Neural progenitor cell (in vitro differentiated cells): Measurements from ENCODE around the gene FAM177B. TPM values are rescaled to one million over a fixed set of nuclear protein-coding genes. Genes with fewer than 3 reads are reported as not detected.

Experiments
- DNase-seq: peaks from one replicate; pipeline ENCODE4 v3.0.0-alpha.2; 2016; ENCODE audit warnings: low spot score
- H2AFZ ChIP-seq: fragments of 200-600 bp; sonication (generic); replicated peaks from 2 replicates; pipeline ENCODE4 v1.6.1; 2016; ENCODE audit warnings: antibody characterized with exemption
- H3F3A ChIP-seq: fragments of 200-600 bp; sonication (generic); 2 replicates; pipeline ENCODE4 v1.6.1; 2016; ENCODE audit warnings: antibody characterized with exemption, low read depth
- H3K27ac ChIP-seq: fragments of 200-600 bp; sonication (generic); 2 replicates; pipeline ENCODE4 v1.5.1; 2016; ENCODE audit warnings: mild to moderate bottlenecking
- H3K27me3 ChIP-seq: fragments of 200-600 bp; sonication (generic); 2 replicates; pipeline ENCODE4 v1.6.1; 2016; ENCODE audit warnings: mild to moderate bottlenecking, moderate library complexity
- H3K36me3 ChIP-seq: fragments of 200-600 bp; sonication (generic); 2 replicates; pipeline ENCODE4 v1.5.1; 2016
- H3K4me1 ChIP-seq: fragments of 200-600 bp; sonication (generic); 2 replicates; pipeline ENCODE4 v1.6.1; 2016; ENCODE audit warnings: mixed run types
- H3K4me2 ChIP-seq: fragments of 200-600 bp; sonication (generic); 2 replicates; pipeline ENCODE4 v1.6.1; 2016
- H3K4me3 ChIP-seq: fragments of 200-600 bp; sonication (generic); 2 replicates; pipeline ENCODE4 v1.5.1; 2016
- H3K79me2 ChIP-seq: fragments of 200-600 bp; sonication (generic); 2 replicates; pipeline ENCODE4 v1.6.1; 2016; ENCODE audit warnings: low read depth
- H3K9ac ChIP-seq: fragments of 200-600 bp; sonication (generic); 2 replicates; pipeline ENCODE4 v1.6.1; 2016
- H3K9me3 ChIP-seq: fragments of 200-600 bp; sonication (generic); 2 replicates; pipeline ENCODE4 v1.5.1; 2016; ENCODE audit warnings: low read depth
- H4K20me1 ChIP-seq: fragments of 200-600 bp; sonication (generic); 2 replicates; pipeline ENCODE4 v1.6.1; 2016; ENCODE audit warnings: low read depth
- H3K27ac Mint-ChIP-seq: 3 replicates; pipeline ENCODE4 v1.8.0; 2021; ENCODE audit warnings: mixed read lengths
- H3K27me3 Mint-ChIP-seq: 2 replicates; pipeline ENCODE4 v1.8.0; 2022; ENCODE audit warnings: low read depth, mild to moderate bottlenecking, inconsistent platforms, moderate library complexity, mixed read lengths; ENCODE audit not compliant: insufficient read depth
- H3K36me3 Mint-ChIP-seq: 3 replicates; pipeline ENCODE4 v1.8.0; 2021; ENCODE audit warnings: mixed read lengths
- H3K4me1 Mint-ChIP-seq: 3 replicates; pipeline ENCODE4 v1.8.0; 2021; ENCODE audit warnings: mixed read lengths
- H3K4me3 Mint-ChIP-seq: 3 replicates; pipeline ENCODE4 v1.8.0; 2021; ENCODE audit warnings: mild to moderate bottlenecking, moderate library complexity, mixed read lengths
- H3K9me3 Mint-ChIP-seq: 3 replicates; pipeline ENCODE4 v1.8.0; 2020; ENCODE audit warnings: mixed read lengths
- CTCF ChIP-seq: fragments of 200-600 bp; sonication (generic); IDR thresholded peaks from 2 replicates; pipeline ENCODE4 v1.5.1; 2017; ENCODE audit warnings: antibody characterized with exemption, mild to moderate bottlenecking
- EZH2 ChIP-seq: fragments of 200-600 bp; sonication (generic); IDR thresholded peaks from 2 replicates; pipeline ENCODE4 v1.6.1; 2017; ENCODE audit warnings: antibody characterized with exemption, mild to moderate bottlenecking, moderate library complexity
- EZH2phosphoT487 ChIP-seq: fragments of 200-600 bp; sonication (generic); IDR thresholded peaks from 2 replicates; pipeline ENCODE4 v1.6.1; 2017; ENCODE audit warnings: antibody characterized with exemption
- total RNA-seq: library from RNA; depleted of rRNA; stranded (reverse); fragments of >200 nt; gene quantifications from 2 replicates; pipeline ENCODE4 v1.2.3, GENCODE V29; 2015; ENCODE audit warnings: low replicate concordance

The FAM177B gene
- total RNA-seq, 1 donor from 2014 or later = not detected

GRCh38 chr1:222713091-222713961 is 23.7 kb upstream of the FAM177B start:
- Mint-ChIP-seq H3K27me3 (peaks cover 3% of the 10 kb centered on the region), H3K9me3 (no peaks in the 10 kb centered on the region), H3K4me3 (peak overlapping the region; percentile 100), H3K27ac (peak overlapping the region; percentile 94), H3K36me3 (peaks cover 12% of the 10 kb centered on the region), H3K4me1 (peaks cover 20% of the 10 kb centered on the region)
- Histone ChIP-seq H3K36me3 (peaks cover 2% of the 10 kb centered on the region), H3K9me3 (no peaks in the 10 kb centered on the region), H3K4me1 (peaks cover 7% of the 10 kb centered on the region), H3K4me3 (peak overlapping the region; percentile 92), H3K4me2 (peak overlapping the region; percentile 82), H3K27me3 (no peaks in the 10 kb centered on the region), H2AFZ (peak overlapping the region; percentile 98), H3K27ac (peak overlapping the region; percentile 85), H3K79me2 (peaks cover 54% of the 10 kb centered on the region), H3F3A (peaks cover 12% of the 10 kb centered on the region), H3K9ac (peak overlapping the region; percentile 72), H4K20me1 (no peaks in the 10 kb centered on the region)
- peak; percentile 98 for DNase-seq
- no peak for TF ChIP-seq CTCF
- TF ChIP-seq EZH2phosphoT487 = no peak
- no peak for TF ChIP-seq EZH2

DNA sequence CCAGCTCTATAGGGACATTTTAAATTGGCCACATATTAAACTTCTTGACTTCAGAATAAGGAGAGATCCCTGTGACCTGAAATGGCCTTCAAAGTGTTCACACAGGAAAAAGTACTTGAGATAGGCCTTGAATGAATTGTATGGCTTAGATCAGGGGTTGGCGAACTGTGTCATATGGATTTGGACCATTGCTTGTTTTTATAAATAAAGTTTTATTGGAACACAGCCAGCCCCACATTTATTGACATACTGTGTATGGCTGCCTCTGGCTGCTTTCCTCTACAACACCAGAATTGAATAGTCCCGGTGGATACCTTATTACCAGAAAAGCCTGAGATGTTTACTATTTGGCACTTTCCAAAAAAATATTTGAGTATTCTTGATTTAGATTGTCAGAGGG is 20.6 kb upstream of the FAM177B start:
- Histone ChIP-seq H3K9me3 (no peaks in the 10 kb centered on the region), H3K4me2 (no peak overlapping the region), H3K9ac (no peak overlapping the region), H2AFZ (no peak overlapping the region), H3K79me2 (peaks cover 23% of the 10 kb centered on the region), H3K4me1 (no peaks in the 10 kb centered on the region), H3K36me3 (peaks cover 25% of the 10 kb centered on the region), H3K4me3 (no peak overlapping the region), H3K27ac (no peak overlapping the region), H3K27me3 (no peaks in the 10 kb centered on the region), H4K20me1 (no peaks in the 10 kb centered on the region), H3F3A (peaks cover 12% of the 10 kb centered on the region)
- H3K9me3 Mint-ChIP-seq = no peaks in the 10 kb centered on the region
- peaks cover 3% of the 10 kb centered on the region for H3K27me3 Mint-ChIP-seq
- no peak for DNase-seq
- H3K36me3 Mint-ChIP-seq = peaks cover 4% of the 10 kb centered on the region
- TF ChIP-seq EZH2 (no peak), EZH2phosphoT487 (no peak), CTCF (no peak)
- H3K27ac Mint-ChIP-seq = no peak overlapping the region
- H3K4me1 Mint-ChIP-seq = peaks cover 8% of the 10 kb centered on the region
- no peak overlapping the region for H3K4me3 Mint-ChIP-seq

DNA sequence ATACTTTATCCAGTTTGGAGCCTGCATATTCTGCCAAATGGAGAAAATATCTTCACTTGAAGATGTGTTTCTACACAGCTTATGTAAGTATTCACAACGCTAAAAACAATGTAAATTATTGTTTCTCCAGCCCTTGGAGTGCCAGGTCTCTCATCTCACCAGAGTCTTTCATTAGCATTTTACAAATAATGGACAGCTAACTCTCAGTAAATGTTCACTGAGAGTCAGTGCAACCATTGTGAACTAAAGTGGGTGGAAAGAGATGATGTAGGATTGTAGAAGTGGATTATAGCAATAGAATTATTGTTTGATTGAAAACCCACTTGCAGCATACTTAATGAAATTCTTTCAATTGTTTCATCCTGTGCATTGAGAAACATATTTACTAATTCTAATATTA is 8.3 kb upstream of the FAM177B start:
- no peak for DNase-seq
- Mint-ChIP-seq H3K36me3 (peaks cover 9% of the 10 kb centered on the region), H3K4me1 (no peaks in the 10 kb centered on the region), H3K4me3 (no peak overlapping the region), H3K27me3 (no peaks in the 10 kb centered on the region), H3K9me3 (no peaks in the 10 kb centered on the region), H3K27ac (no peak overlapping the region)
- Histone ChIP-seq H4K20me1 (no peaks in the 10 kb centered on the region), H3K4me3 (no peak overlapping the region), H2AFZ (no peak overlapping the region), H3K27me3 (no peaks in the 10 kb centered on the region), H3K79me2 (no peaks in the 10 kb centered on the region), H3K4me2 (no peak overlapping the region), H3F3A (no peaks in the 10 kb centered on the region), H3K36me3 (peaks cover 24% of the 10 kb centered on the region), H3K9me3 (no peaks in the 10 kb centered on the region), H3K27ac (no peak overlapping the region), H3K4me1 (no peaks in the 10 kb centered on the region), H3K9ac (no peak overlapping the region)
- TF ChIP-seq CTCF (no peak), EZH2phosphoT487 (no peak), EZH2 (no peak)
